ENCODE measurements around the gene INSC. TPM values are rescaled to one million over a fixed set of nuclear protein-coding genes. Genes with fewer than 3 reads are reported as not detected.

Gene INSC
- total RNA-seq, 6 experiments from 2014 or later: 0.15 to 0.44 (median 0.43) TPM; not detected in 3

GRCh38 chr11:15234796-15235195, 120.1 kb downstream of the INSC start:
- Histone ChIP-seq H3K36me3 (no peaks in the 10 kb centered on the region), H3K27ac (no peak overlapping the region), H3K4me3 (no peak overlapping the region), H3K4me1 (no peaks in the 10 kb centered on the region), H3K9me3 (no peaks in the 10 kb centered on the region), H3K27me3 (no peaks in the 10 kb centered on the region)
- intact Hi-C loops (cut with DNase I): no loop called here
- no peak for ATAC-seq
- DNase-seq: no peak
- no peak for TF ChIP-seq POLR2A (IDR thresholded peaks at IDR 0.05)
- no peak for TF ChIP-seq CTCF (IDR thresholded peaks at IDR 0.05)
- 81% methylated on average over 3 of the region's 3 CpGs for WGBS (ENCODE audit: insufficient coverage, low coverage, low lambda C conversion rate, missing lambda C conversion rate)

GRCh38 chr11:15236559-15236958, 121.8 kb downstream of the INSC start:
- DNase-seq (no peak), ATAC-seq (no peak)
- Histone ChIP-seq H3K27ac (no peak overlapping the region), H3K36me3 (no peaks in the 10 kb centered on the region), H3K4me1 (no peaks in the 10 kb centered on the region), H3K4me3 (no peak overlapping the region), H3K27me3 (no peaks in the 10 kb centered on the region), H3K9me3 (no peaks in the 10 kb centered on the region)
- 58% methylated on average over 2 of the region's 4 CpGs for WGBS (ENCODE audit: insufficient coverage, low coverage, low lambda C conversion rate, missing lambda C conversion rate)
- intact Hi-C loops (cut with DNase I): no loop called here
- TF ChIP-seq CTCF (IDR thresholded peaks at IDR 0.05) (no peak), POLR2A (IDR thresholded peaks at IDR 0.05) (no peak)

GRCh38 chr11:15238856-15239255, 124.1 kb downstream of the INSC start:
- no CpG with 5 or more reads among the region's 7 CpGs for WGBS (ENCODE audit: insufficient coverage, low coverage, low lambda C conversion rate, missing lambda C conversion rate)
- H3K27me3 ChIP-seq: no peaks in the 10 kb centered on the region
- intact Hi-C loops (cut with DNase I): no loop called here
- H3K4me1 ChIP-seq: no peaks in the 10 kb centered on the region
- no peak for DNase-seq
- no peak for ATAC-seq
- H3K9me3 ChIP-seq: no peaks in the 10 kb centered on the region
- H3K36me3 ChIP-seq: no peaks in the 10 kb centered on the region
- no peak overlapping the region for H3K4me3 ChIP-seq
- TF ChIP-seq CTCF (IDR thresholded peaks at IDR 0.05) (no peak), POLR2A (IDR thresholded peaks at IDR 0.05) (no peak)
- no peak overlapping the region for H3K27ac ChIP-seq

- ATAC-seq (no peak), DNase-seq (no peak)
- Histone ChIP-seq H3K27ac (no peak overlapping the region), H3K4me1 (no peaks in the 10 kb centered on the region), H3K27me3 (no peaks in the 10 kb centered on the region), H3K4me3 (no peak overlapping the region), H3K36me3 (no peaks in the 10 kb centered on the region), H3K9me3 (no peaks in the 10 kb centered on the region)
- TF ChIP-seq POLR2A (IDR thresholded peaks at IDR 0.05): no peak
- 79% methylated on average over 2 of the region's 3 CpGs for WGBS (ENCODE audit: insufficient coverage, low coverage, low lambda C conversion rate, missing lambda C conversion rate)
- intact Hi-C loops (cut with DNase I): no loop called here
Observed at GRCh38 chr11:15248749-15249148, 134.0 kb downstream of the INSC start.

GRCh38 chr11:15258433-15259165, 143.9 kb downstream of the INSC start:
- Histone ChIP-seq H3K27ac (no peak overlapping the region), H3K27me3 (no peaks in the 10 kb centered on the region), H3K9me3 (no peaks in the 10 kb centered on the region), H3K4me1 (peaks cover 0 to 7% (median 2%) of the 10 kb centered on the region in 4 donors), H3K36me3 (no peaks in the 10 kb centered on the region), H3K4me3 (no peak overlapping the region)
- WGBS (ENCODE audit: insufficient coverage, low coverage, low lambda C conversion rate, missing lambda C conversion rate): 52% methylated on average over 3 of the region's 3 CpGs
- TF ChIP-seq POLR2A (IDR thresholded peaks at IDR 0.05) (no peak), CTCF (IDR thresholded peaks at IDR 0.05) (peak; percentile 28 to 48 (median 41))
- DNase-seq (no peak), ATAC-seq (peak; percentile 92 to 98 (median 97))
- intact Hi-C loops (cut with DNase I): no loop called here
